Vagina (tissue), 2 donors: ENCODE data around the gene POLDIP3.

ENCODE experiments used
- POLR2A ChIP-seq, 2 donors: fragments of 450-650 bp; IDR thresholded peaks; one replicate each; pipeline ENCODE4 v1.6.1; 2017; ENCODE audit warnings: antibody characterized with exemption in 2 of 2, mild to moderate bottlenecking in 2 of 2, moderate library complexity in 2 of 2
- POLR2AphosphoS5 ChIP-seq, 2 donors: sonication (generic); formaldehyde crosslinking; IDR thresholded peaks; one replicate each; pipeline ENCODE4 v1.9.0; 2017; ENCODE audit warnings: antibody characterized with exemption in 2 of 2, mild to moderate bottlenecking in 2 of 2, low read depth in 1 of 2; ENCODE audit not compliant: insufficient read depth in 1 of 2
- TF ChIP-seq, protein P1 (sequence below), 3 experiments: fragments of 450-650 bp in 2 of 3; fragments of 200-600 bp in 1 of 3; sonication (generic) in 1 of 3; IDR thresholded peaks; one replicate each; pipeline ENCODE4 v1.5.1; 2017 to 2019; ENCODE audit warnings: antibody characterized with exemption in 3 of 3, mild to moderate bottlenecking in 2 of 3, moderate library complexity in 2 of 3

DNA sequence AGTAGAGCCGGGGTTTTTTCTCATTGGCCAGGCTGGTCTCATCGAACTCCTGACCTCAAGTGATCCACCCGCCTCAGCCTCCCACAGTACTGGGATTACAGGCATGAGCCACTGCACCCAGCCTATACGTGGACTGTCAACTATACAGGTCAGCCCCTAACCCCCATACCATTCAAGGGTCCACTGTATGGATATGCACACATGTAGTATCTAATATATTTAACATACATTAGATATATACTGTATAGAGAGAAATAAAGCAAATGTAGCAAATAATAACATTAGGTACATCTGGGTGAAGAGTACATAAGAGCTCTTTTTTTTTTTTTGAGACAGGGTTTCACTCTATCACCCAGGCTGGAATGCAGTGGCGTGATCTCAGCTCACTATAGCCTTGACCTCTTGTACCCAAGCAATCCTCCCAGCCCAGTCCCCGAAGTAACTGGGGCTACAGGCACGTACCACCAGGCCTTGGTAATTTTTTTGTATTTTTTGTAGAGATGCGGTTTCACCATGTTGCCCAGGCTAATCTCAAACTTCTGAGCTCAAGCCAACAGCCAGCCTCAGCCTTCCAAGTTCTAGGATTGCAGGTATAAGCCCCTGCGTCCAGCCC, 27.2 kb upstream of the POLDIP3 start:
- TF ChIP-seq, protein P1, sequence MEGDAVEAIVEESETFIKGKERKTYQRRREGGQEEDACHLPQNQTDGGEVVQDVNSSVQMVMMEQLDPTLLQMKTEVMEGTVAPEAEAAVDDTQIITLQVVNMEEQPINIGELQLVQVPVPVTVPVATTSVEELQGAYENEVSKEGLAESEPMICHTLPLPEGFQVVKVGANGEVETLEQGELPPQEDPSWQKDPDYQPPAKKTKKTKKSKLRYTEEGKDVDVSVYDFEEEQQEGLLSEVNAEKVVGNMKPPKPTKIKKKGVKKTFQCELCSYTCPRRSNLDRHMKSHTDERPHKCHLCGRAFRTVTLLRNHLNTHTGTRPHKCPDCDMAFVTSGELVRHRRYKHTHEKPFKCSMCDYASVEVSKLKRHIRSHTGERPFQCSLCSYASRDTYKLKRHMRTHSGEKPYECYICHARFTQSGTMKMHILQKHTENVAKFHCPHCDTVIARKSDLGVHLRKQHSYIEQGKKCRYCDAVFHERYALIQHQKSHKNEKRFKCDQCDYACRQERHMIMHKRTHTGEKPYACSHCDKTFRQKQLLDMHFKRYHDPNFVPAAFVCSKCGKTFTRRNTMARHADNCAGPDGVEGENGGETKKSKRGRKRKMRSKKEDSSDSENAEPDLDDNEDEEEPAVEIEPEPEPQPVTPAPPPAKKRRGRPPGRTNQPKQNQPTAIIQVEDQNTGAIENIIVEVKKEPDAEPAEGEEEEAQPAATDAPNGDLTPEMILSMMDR (IDR thresholded peaks at IDR 0.05): no peak
- TF ChIP-seq POLR2A (IDR thresholded peaks at IDR 0.05) (no peak), POLR2AphosphoS5 (IDR thresholded peaks at IDR 0.05; ENCODE audit: insufficient read depth in 1 of 2, low read depth in 1 of 2) (no peak)
